Ishikawa (cell line): Measurements from ENCODE around the gene ZMYM5.

Source experiments
- CEBPB ChIP-seq: IDR thresholded peaks from 2 replicates; pipeline ENCODE4 v1.6.1; 2012
- CREB1 ChIP-seq: IDR thresholded peaks from 2 replicates; pipeline ENCODE4 v1.6.1; 2012; ENCODE audit warnings: low read depth
- EGR1 ChIP-seq: IDR thresholded peaks from 2 replicates; pipeline ENCODE4 v1.6.1; 2012
- EP300 ChIP-seq: IDR thresholded peaks from 2 replicates; pipeline ENCODE4 v1.6.1; 2012; ENCODE audit warnings: borderline replicate concordance
- FOXM1 ChIP-seq: IDR thresholded peaks from 2 replicates; pipeline ENCODE4 v1.6.1; 2012; ENCODE audit warnings: low read depth, borderline replicate concordance
- MAX ChIP-seq: IDR thresholded peaks from 2 replicates; pipeline ENCODE4 v1.6.1; 2012
- NFIC ChIP-seq: IDR thresholded peaks from 2 replicates; pipeline ENCODE4 v1.6.1; 2012
- RAD21 ChIP-seq: IDR thresholded peaks from 2 replicates; pipeline ENCODE4 v1.6.1; 2012; ENCODE audit warnings: low read depth
- TAF1 ChIP-seq: IDR thresholded peaks from 2 replicates; pipeline ENCODE4 v1.6.1; 2012; ENCODE audit warnings: low read depth, mild to moderate bottlenecking
- TCF12 ChIP-seq: IDR thresholded peaks from 2 replicates; pipeline ENCODE4 v1.6.1; 2012; ENCODE audit warnings: low read depth
- TEAD4 ChIP-seq: IDR thresholded peaks from 2 replicates; pipeline ENCODE4 v1.6.1; 2012
- YY1 ChIP-seq: IDR thresholded peaks from 2 replicates; pipeline ENCODE4 v1.6.1; 2012; ENCODE audit warnings: low read depth
- ZBTB7A ChIP-seq: IDR thresholded peaks from 2 replicates; pipeline ENCODE4 v1.6.1; 2012; ENCODE audit warnings: low read depth
- TF ChIP-seq, protein P1 (sequence below): IDR thresholded peaks from 2 replicates; pipeline ENCODE4 v1.6.1; 2012
- TF ChIP-seq, protein P2 (sequence below): IDR thresholded peaks from 2 replicates; pipeline ENCODE4 v1.6.1; 2012; ENCODE audit warnings: low read depth, mild to moderate bottlenecking

The ZMYM5 gene

DNA sequence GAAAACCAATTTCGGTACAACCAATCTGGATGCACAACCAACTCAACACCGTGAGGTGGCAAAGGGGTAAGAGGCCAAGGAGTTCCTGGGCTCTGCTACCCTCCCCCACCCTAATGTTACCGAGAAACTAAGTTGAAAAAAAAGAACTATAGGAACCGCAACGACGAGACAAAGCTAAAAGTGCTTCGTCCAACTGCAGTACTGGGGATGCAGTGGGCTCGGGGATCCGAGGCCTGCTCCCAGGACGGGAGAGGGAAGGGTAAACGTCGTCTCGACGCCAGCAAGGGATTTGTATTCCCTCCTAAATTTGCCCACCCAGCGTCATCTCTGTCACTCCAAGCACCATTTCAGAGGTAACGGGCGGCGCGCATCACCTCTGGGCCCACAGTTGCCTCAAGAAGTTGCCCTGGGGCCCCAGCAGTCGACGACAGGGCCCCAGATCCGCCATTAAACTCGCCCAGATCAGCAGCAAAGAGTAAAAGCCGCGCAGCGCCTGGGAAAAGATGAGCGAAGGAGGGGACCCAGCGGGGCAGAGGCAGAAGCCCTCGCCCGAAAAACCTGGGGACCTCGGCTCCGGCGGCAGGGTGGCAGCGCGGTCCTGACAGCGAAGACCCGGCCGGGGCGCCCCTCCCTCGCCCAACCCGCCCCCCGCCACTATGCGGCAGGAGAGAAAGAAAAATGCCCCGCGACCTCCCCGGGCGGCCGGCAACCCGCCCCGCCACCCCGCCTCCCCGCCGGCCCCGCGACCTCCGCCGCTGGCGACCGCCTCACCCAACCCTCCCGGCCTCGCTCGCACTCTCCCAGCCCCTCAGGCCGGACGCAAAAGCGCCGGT is 752 bp downstream of the ZMYM5 start:
- TF ChIP-seq MAX (peak; percentile 43; the same call in 1 of the 2 replicates), ZBTB7A (no peak), YY1 (peak; percentile 49)
- TF ChIP-seq, protein P1, sequence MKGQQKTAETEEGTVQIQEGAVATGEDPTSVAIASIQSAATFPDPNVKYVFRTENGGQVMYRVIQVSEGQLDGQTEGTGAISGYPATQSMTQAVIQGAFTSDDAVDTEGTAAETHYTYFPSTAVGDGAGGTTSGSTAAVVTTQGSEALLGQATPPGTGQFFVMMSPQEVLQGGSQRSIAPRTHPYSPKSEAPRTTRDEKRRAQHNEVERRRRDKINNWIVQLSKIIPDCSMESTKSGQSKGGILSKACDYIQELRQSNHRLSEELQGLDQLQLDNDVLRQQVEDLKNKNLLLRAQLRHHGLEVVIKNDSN: no peak

- TF ChIP-seq EGR1 (no peak), MAX (no peak), NFIC (no peak), EP300 (no peak), CEBPB (no peak), ZBTB7A (no peak), RAD21 (no peak), TCF12 (no peak), TEAD4 (no peak), YY1 (no peak), FOXM1 (no peak), CREB1 (no peak), TAF1 (no peak)
- TF ChIP-seq, protein P1: no peak
- TF ChIP-seq, protein P2, sequence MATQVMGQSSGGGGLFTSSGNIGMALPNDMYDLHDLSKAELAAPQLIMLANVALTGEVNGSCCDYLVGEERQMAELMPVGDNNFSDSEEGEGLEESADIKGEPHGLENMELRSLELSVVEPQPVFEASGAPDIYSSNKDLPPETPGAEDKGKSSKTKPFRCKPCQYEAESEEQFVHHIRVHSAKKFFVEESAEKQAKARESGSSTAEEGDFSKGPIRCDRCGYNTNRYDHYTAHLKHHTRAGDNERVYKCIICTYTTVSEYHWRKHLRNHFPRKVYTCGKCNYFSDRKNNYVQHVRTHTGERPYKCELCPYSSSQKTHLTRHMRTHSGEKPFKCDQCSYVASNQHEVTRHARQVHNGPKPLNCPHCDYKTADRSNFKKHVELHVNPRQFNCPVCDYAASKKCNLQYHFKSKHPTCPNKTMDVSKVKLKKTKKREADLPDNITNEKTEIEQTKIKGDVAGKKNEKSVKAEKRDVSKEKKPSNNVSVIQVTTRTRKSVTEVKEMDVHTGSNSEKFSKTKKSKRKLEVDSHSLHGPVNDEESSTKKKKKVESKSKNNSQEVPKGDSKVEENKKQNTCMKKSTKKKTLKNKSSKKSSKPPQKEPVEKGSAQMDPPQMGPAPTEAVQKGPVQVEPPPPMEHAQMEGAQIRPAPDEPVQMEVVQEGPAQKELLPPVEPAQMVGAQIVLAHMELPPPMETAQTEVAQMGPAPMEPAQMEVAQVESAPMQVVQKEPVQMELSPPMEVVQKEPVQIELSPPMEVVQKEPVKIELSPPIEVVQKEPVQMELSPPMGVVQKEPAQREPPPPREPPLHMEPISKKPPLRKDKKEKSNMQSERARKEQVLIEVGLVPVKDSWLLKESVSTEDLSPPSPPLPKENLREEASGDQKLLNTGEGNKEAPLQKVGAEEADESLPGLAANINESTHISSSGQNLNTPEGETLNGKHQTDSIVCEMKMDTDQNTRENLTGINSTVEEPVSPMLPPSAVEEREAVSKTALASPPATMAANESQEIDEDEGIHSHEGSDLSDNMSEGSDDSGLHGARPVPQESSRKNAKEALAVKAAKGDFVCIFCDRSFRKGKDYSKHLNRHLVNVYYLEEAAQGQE: no peak
These were observed 1.7 kb downstream of the ZMYM5 start for GRCh38 chr13:19861762-19862161.

- TF ChIP-seq, protein P2: no peak
- TF ChIP-seq TEAD4: 0 out of 2 replicates have a peak, but pooled peaks have one; percentile 8
These were observed 2.4 kb downstream of the ZMYM5 start for GRCh38 chr13:19860884-19861655.

DNA sequence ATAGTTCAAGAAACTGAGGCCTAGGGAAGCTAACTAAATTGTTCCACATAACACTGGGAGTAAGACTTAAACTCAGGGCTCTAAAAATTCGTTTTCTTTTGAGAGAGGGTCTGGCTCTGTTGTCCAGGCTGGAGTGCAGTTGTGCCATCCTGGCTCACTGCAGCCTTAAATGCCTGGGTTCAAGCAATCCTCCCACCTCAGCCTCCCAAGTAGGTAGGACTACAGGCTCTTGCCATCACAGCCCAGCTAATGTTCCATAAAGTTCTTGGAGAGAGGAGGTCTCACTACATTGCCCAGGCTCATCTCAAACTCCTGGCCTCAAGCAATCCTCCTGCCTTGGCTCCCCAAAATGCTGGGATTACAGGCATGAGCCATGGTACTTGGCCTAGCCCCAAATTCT is 10.7 kb downstream of the ZMYM5 start:
- TF ChIP-seq TEAD4: no peak
- TF ChIP-seq, protein P2: no peak
- TF ChIP-seq YY1: no peak
- no peak for TF ChIP-seq RAD21

DNA sequence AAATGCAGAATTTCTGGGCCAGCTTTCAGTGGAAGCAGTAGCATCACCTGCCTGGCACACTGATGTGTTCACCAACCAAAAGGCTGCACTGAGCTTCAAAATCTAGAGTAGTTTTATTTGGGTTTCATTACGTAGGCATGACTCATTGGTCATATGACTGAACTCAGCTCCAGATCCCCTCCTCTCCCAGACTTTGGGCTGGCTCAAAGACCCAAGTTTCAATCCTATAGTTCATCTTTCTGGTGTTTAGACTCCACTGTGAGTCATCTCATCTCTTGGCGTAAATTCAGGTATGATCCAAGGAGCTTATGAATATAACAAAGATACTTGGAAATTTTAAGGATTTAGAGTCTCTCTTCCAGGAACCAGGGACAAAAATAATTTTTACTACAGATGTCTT is 17.7 kb downstream of the ZMYM5 start:
- no peak for TF ChIP-seq RAD21
- TF ChIP-seq, protein P1: peak; percentile 80
